GM12873 (cell line): ENCODE data around the gene DIS3L2.

Experiments
- CTCF ChIP-seq: IDR thresholded peaks from 2 replicates; pipeline ENCODE4 v1.5.1; 2012; ENCODE audit warnings: low read depth, mild to moderate bottlenecking, moderate library complexity, low read length, control low read depth; ENCODE audit not compliant: insufficient read depth; ENCODE audit errors: missing control alignments

Gene DIS3L2

GRCh38 chr2:231935815-231936214, 25.7 kb upstream of the DIS3L2 start:
- TF ChIP-seq CTCF, result no peak

GRCh38 chr2:231936491-231936890, 25.0 kb upstream of the DIS3L2 start:
- TF ChIP-seq CTCF, result no peak

- no peak for TF ChIP-seq CTCF
Observed at GRCh38 chr2:231937057-231937456, 24.5 kb upstream of the DIS3L2 start.

GRCh38 chr2:231939022-231939421, 22.5 kb upstream of the DIS3L2 start:
- no peak for TF ChIP-seq CTCF

- TF ChIP-seq CTCF, result no peak
Observed at GRCh38 chr2:231940795-231941194, 20.7 kb upstream of the DIS3L2 start.

GRCh38 chr2:231941673-231942072, 19.8 kb upstream of the DIS3L2 start:
- TF ChIP-seq CTCF, result no peak

- TF ChIP-seq CTCF, result no peak
Observed at GRCh38 chr2:231942180-231942579, 19.3 kb upstream of the DIS3L2 start.
